K562 (cell line): ENCODE results near the gene TBC1D2. TPM values are rescaled to one million over a fixed set of nuclear protein-coding genes. Genes with fewer than 3 reads are reported as not detected.

Experiments used
- MEF2D ChIP-seq: conservative IDR thresholded peaks from 2 replicates; pipeline ENCODE4 v1.6.1; 2016; ENCODE audit warnings: low read depth, missing genetic modification characterization, missing compliant biosample characterization
- PYGO2 ChIP-seq: fragments of 450-650 bp; IDR thresholded peaks from 2 replicates; pipeline ENCODE4 v1.6.1; 2016; ENCODE audit warnings: mild to moderate bottlenecking, missing genetic modification characterization, moderate library complexity, missing compliant biosample characterization
- SRF ChIP-seq, 2 experiments: fragments of 250-450, 450-650 bp in 1 of 2; sonication (Bioruptor Pico) in 1 of 2; sonication (generic) in 1 of 2; formaldehyde crosslinking; IDR thresholded peaks; 2 replicates each; pipeline versions ENCODE4 v1.5.0 to v1.5.1; 2020 to 2022; ENCODE audit warnings: mild to moderate bottlenecking in 1 of 2, missing genetic modification reagents in 1 of 2
- polyA plus RNA-seq, 8 experiments: library from polyadenylated mRNA; depleted of rRNA in 4 of 8; stranded (reverse) in 5 of 8; unstranded in 3 of 8; fragments of >200 nt; fragmentation: Nextera tagmentation in 2 of 8; fragmentation: Illumina TruSeq in 1 of 8; extraction: Ambion mirVana in 2 of 8; extraction: Trizol in 1 of 8; gene quantifications; 2 replicates each; pipeline versions ENCODE4 v1.2.1 to v1.2.3, GENCODE V29; 2011 to 2014; ENCODE audit warnings: inconsistent platforms in 1 of 8, missing spikeins in 1 of 8
- total RNA-seq, 7 experiments: library from RNA; depleted of rRNA in 6 of 7; stranded (reverse); fragments of >200 nt in 6 of 7; fragmentation: Illumina TruSeq in 2 of 7; extraction: Trizol in 2 of 7; gene quantifications; 2 replicates each; pipeline versions ENCODE4 v1.2.1 to v1.2.3, GENCODE V29; 2011 to 2021; ENCODE audit warnings: low replicate concordance in 1 of 7
- TF ChIP-seq, protein P1 (sequence below): fragments of 250-450 bp; sonication (Bioruptor Pico); IDR thresholded peaks from 2 replicates; pipeline ENCODE4 v1.4.0; 2020
- TF ChIP-seq, protein P2 (sequence below): fragments of 200-800 bp; sonication (Bioruptor generic); IDR thresholded peaks from 2 replicates; pipeline ENCODE4 v1.6.1; 2016; ENCODE audit warnings: missing genetic modification characterization, missing compliant biosample characterization

TBC1D2 gene
- total and polyA plus RNA-seq, 9 of the 15 experiments (the other 6 are each of a cell fraction or from before 2014, with no cell fraction given), result 0.10 to 7.0 (median 2.5) TPM

DNA sequence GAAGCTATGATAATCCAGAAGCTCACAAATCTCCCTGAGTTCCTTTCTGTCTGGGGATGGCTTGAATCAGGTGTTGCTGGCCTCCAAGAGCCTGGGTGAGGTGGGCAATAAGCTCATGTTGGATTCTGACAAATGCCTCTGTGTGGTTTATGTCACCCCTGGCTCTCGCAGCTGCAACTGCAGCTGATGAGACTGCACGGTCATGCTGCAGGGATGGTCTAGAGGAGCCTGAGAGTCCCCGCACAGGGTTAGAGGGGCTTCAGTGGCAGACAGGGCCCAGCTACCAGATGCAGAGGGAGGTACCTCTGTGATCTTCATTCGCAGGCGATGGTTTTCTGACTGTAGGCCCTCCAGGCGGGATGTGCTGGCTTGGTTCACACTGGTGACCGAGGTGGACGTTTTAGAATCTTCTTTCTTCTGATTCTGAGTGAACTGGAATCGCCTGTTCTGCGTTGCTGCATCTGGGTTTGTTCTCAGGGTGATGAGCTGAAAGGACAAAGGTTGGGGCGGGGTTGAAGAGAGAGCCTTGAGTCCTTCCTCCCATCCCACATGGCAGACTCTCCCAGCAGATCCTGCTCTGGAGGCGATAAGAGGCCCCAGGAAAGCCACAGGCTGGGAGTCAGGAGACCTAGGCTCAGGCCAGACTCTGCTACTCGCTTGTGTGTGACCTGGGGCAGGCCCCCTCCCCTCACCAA, 47.6 kb upstream of the TBC1D2 start (continued):
- TF ChIP-seq, protein P1, sequence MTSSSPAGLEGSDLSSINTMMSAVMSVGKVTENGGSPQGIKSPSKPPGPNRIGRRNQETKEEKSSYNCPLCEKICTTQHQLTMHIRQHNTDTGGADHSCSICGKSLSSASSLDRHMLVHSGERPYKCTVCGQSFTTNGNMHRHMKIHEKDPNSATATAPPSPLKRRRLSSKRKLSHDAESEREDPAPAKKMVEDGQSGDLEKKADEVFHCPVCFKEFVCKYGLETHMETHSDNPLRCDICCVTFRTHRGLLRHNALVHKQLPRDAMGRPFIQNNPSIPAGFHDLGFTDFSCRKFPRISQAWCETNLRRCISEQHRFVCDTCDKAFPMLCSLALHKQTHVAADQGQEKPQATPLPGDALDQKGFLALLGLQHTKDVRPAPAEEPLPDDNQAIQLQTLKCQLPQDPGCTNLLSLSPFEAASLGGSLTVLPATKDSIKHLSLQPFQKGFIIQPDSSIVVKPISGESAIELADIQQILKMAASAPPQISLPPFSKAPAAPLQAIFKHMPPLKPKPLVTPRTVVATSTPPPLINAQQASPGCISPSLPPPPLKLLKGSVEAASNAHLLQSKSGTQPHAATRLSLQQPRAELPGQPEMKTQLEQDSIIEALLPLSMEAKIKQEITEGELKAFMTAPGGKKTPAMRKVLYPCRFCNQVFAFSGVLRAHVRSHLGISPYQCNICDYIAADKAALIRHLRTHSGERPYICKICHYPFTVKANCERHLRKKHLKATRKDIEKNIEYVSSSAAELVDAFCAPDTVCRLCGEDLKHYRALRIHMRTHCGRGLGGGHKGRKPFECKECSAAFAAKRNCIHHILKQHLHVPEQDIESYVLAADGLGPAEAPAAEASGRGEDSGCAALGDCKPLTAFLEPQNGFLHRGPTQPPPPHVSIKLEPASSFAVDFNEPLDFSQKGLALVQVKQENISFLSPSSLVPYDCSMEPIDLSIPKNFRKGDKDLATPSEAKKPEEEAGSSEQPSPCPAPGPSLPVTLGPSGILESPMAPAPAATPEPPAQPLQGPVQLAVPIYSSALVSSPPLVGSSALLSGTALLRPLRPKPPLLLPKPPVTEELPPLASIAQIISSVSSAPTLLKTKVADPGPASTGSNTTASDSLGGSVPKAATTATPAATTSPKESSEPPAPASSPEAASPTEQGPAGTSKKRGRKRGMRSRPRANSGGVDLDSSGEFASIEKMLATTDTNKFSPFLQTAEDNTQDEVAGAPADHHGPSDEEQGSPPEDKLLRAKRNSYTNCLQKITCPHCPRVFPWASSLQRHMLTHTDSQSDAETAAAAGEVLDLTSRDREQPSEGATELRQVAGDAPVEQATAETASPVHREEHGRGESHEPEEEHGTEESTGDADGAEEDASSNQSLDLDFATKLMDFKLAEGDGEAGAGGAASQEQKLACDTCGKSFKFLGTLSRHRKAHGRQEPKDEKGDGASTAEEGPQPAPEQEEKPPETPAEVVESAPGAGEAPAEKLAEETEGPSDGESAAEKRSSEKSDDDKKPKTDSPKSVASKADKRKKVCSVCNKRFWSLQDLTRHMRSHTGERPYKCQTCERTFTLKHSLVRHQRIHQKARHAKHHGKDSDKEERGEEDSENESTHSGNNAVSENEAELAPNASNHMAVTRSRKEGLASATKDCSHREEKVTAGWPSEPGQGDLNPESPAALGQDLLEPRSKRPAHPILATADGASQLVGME (CRISPR knock-in tag), result no peak
- TF ChIP-seq, protein P2, sequence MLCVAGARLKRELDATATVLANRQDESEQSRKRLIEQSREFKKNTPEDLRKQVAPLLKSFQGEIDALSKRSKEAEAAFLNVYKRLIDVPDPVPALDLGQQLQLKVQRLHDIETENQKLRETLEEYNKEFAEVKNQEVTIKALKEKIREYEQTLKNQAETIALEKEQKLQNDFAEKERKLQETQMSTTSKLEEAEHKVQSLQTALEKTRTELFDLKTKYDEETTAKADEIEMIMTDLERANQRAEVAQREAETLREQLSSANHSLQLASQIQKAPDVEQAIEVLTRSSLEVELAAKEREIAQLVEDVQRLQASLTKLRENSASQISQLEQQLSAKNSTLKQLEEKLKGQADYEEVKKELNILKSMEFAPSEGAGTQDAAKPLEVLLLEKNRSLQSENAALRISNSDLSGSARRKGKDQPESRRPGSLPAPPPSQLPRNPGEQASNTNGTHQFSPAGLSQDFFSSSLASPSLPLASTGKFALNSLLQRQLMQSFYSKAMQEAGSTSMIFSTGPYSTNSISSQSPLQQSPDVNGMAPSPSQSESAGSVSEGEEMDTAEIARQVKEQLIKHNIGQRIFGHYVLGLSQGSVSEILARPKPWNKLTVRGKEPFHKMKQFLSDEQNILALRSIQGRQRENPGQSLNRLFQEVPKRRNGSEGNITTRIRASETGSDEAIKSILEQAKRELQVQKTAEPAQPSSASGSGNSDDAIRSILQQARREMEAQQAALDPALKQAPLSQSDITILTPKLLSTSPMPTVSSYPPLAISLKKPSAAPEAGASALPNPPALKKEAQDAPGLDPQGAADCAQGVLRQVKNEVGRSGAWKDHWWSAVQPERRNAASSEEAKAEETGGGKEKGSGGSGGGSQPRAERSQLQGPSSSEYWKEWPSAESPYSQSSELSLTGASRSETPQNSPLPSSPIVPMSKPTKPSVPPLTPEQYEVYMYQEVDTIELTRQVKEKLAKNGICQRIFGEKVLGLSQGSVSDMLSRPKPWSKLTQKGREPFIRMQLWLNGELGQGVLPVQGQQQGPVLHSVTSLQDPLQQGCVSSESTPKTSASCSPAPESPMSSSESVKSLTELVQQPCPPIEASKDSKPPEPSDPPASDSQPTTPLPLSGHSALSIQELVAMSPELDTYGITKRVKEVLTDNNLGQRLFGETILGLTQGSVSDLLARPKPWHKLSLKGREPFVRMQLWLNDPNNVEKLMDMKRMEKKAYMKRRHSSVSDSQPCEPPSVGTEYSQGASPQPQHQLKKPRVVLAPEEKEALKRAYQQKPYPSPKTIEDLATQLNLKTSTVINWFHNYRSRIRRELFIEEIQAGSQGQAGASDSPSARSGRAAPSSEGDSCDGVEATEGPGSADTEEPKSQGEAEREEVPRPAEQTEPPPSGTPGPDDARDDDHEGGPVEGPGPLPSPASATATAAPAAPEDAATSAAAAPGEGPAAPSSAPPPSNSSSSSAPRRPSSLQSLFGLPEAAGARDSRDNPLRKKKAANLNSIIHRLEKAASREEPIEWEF (CRISPR knock-in tag), result no peak
- TF ChIP-seq SRF (CRISPR knock-in tag; IDR thresholded peaks at IDR 0.05) (no peak), MEF2D (no peak), PYGO2 (tag) (no peak)
